Stimulated activated CD8-positive, alpha-beta memory T cell treated with anti-CD3 and anti-CD28 coated beads, Interleukin-12 subunit alpha, Interleukin-12 subunit beta, amount 100 ng/mL, for 4 hours (primary cell): ENCODE data around the gene IRS2.

Source experiments
- DNase-seq: peaks from one replicate; pipeline ENCODE4 v3.0.0-alpha.2; 2020; ENCODE audit warnings: low read depth

IRS2 gene

GRCh38 chr13:109779876-109780510 is 6.4 kb downstream of the IRS2 start:
- no peak for DNase-seq

- no peak for DNase-seq
Observed at GRCh38 chr13:109779074-109779473, 7.3 kb downstream of the IRS2 start.

- no peak for DNase-seq
Observed at GRCh38 chr13:109778102-109778542, 8.3 kb downstream of the IRS2 start.

GRCh38 chr13:109776575-109776974 is 9.8 kb downstream of the IRS2 start:
- no peak for DNase-seq

GRCh38 chr13:109773786-109774185 is 12.6 kb downstream of the IRS2 start:
- DNase-seq = no peak

GRCh38 chr13:109773276-109773675 is 13.1 kb downstream of the IRS2 start:
- DNase-seq = no peak

- no peak for DNase-seq
Observed at GRCh38 chr13:109771926-109772325, 14.5 kb downstream of the IRS2 start.

- no peak for DNase-seq
Observed at GRCh38 chr13:109770436-109770835, 15.9 kb downstream of the IRS2 start.

- DNase-seq = no peak
Observed at GRCh38 chr13:109769921-109770320, 16.5 kb downstream of the IRS2 start.

GRCh38 chr13:109769275-109769674 is 17.1 kb downstream of the IRS2 start:
- DNase-seq = no peak

- no peak for DNase-seq
Observed at GRCh38 chr13:109768616-109769015, 17.8 kb downstream of the IRS2 start.

- DNase-seq = no peak
Observed at GRCh38 chr13:109768176-109768575, 18.2 kb downstream of the IRS2 start.

GRCh38 chr13:109767023-109767422 is 19.4 kb downstream of the IRS2 start:
- no peak for DNase-seq

- DNase-seq = no peak
Observed at GRCh38 chr13:109764470-109765291, 21.7 kb downstream of the IRS2 start.

GRCh38 chr13:109764045-109764444 is 22.3 kb downstream of the IRS2 start:
- DNase-seq = no peak

- DNase-seq = no peak
Observed at GRCh38 chr13:109762791-109763190, 23.6 kb downstream of the IRS2 start.

- no peak for DNase-seq
Observed at GRCh38 chr13:109761695-109762094, 24.7 kb downstream of the IRS2 start.

- no peak for DNase-seq
Observed at GRCh38 chr13:109760951-109761350, 25.4 kb downstream of the IRS2 start.

GRCh38 chr13:109760402-109760801 is 26.0 kb downstream of the IRS2 start:
- no peak for DNase-seq

- DNase-seq = no peak
Observed at GRCh38 chr13:109759609-109760008, 26.8 kb downstream of the IRS2 start.

GRCh38 chr13:109758937-109759480 is 27.4 kb downstream of the IRS2 start:
- no peak for DNase-seq

GRCh38 chr13:109756778-109757177 is 29.6 kb downstream of the IRS2 start:
- no peak for DNase-seq

- no peak for DNase-seq
Observed at GRCh38 chr13:109755997-109756396, 30.4 kb downstream of the IRS2 start.
